Stimulated activated CD8-positive, alpha-beta memory T cell treated with anti-CD3 and anti-CD28 coated beads, Interleukin-15, amount 100 ng/mL, for 24 hours (primary cell): ENCODE data around the gene SYNGR1.

Experiments used
- DNase-seq: peaks from one replicate; pipeline ENCODE4 v3.0.0-alpha.2; 2020; ENCODE audit warnings: low read depth

Gene SYNGR1

GRCh38 chr22:39349967-39350726 is at the start of gene SYNGR1:
TSS of gene SYNGR1 (plus strand) at chr22:39349991. CDS start at chr22:39350011, 20 bp downstream.
- no peak for DNase-seq

- DNase-seq, result no peak
Measured at GRCh38 chr22:39300186-39300830, 49.5 kb upstream of the SYNGR1 start.

- DNase-seq, result no peak
Measured at GRCh38 chr22:39301108-39301507, 48.7 kb upstream of the SYNGR1 start.

GRCh38 chr22:39301926-39302325 is 47.9 kb upstream of the SYNGR1 start:
- no peak for DNase-seq

GRCh38 chr22:39302431-39302960 is 47.3 kb upstream of the SYNGR1 start:
- no peak for DNase-seq

GRCh38 chr22:39303358-39303757 is 46.4 kb upstream of the SYNGR1 start:
- DNase-seq, result no peak

- no peak for DNase-seq
Measured at GRCh38 chr22:39303892-39304671, 45.7 kb upstream of the SYNGR1 start.

- no peak for DNase-seq
Measured at GRCh38 chr22:39306456-39307361, 43.1 kb upstream of the SYNGR1 start.

GRCh38 chr22:39308614-39309363 is 41.0 kb upstream of the SYNGR1 start:
- DNase-seq, result no peak

- DNase-seq, result no peak
Measured at GRCh38 chr22:39309364-39309861, 40.4 kb upstream of the SYNGR1 start.

- DNase-seq, result no peak
Measured at GRCh38 chr22:39309881-39310714, 39.7 kb upstream of the SYNGR1 start.

GRCh38 chr22:39311592-39312400 is 38.0 kb upstream of the SYNGR1 start:
- DNase-seq, result no peak

GRCh38 chr22:39312410-39312809 is 37.4 kb upstream of the SYNGR1 start:
- no peak for DNase-seq

- DNase-seq, result no peak
Measured at GRCh38 chr22:39313258-39314001, 36.4 kb upstream of the SYNGR1 start.

- DNase-seq, result no peak
Measured at GRCh38 chr22:39314251-39314971, 35.4 kb upstream of the SYNGR1 start.

- DNase-seq, result no peak
Measured at GRCh38 chr22:39315389-39315788, 34.4 kb upstream of the SYNGR1 start.

GRCh38 chr22:39316440-39317083 is 33.2 kb upstream of the SYNGR1 start:
- DNase-seq, result no peak
